ENCODE data around the gene RICTOR.

Gene RICTOR

DNA sequence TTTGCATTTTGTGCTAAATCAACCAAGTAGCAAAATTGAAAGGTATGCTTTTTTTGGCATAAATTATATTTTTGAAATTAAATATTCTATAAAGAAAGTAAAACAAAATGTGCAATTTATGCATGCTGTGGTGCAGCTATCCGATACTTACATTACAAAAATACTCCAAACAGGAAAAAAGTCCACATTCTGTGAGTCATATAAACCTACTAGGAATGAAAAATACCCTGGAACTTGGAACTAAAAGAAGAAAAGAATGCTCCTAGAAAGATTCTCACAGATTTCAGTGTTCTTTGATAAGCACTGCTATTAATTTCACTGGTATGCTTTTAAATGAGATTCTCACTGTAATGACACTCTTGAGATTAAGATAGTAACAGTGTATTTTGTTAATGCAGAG lies 135.8 kb downstream of the RICTOR start:
- H3K4me3 ChIP-seq (ENCODE audit: low read length) = no peak overlapping the region
- H3K79me1 ChIP-seq (ENCODE audit: low read length) = no peaks in the 10 kb centered on the region
- no peak overlapping the region for H2AK5ac ChIP-seq (ENCODE audit: low read length)
- H3K36me3 ChIP-seq (ENCODE audit: control insufficient read depth, insufficient read depth, low read length) = no peaks in the 10 kb centered on the region
- no peak overlapping the region for H2BK5ac ChIP-seq (ENCODE audit: low read length)
- H4K5ac ChIP-seq (ENCODE audit: low read length) = no peak overlapping the region
- H3K27ac ChIP-seq (ENCODE audit: low read depth, low read length) = no peak overlapping the region
- no peak overlapping the region for H3K18ac ChIP-seq (ENCODE audit: low read length)
- H3K4me2 ChIP-seq (ENCODE audit: low read length) = no peak overlapping the region
- H3K79me2 ChIP-seq (ENCODE audit: control insufficient read depth, insufficient read depth, low read length) = no peaks in the 10 kb centered on the region
- no peak overlapping the region for H3K23ac ChIP-seq (ENCODE audit: low read length)
- no peak overlapping the region for H4K8ac ChIP-seq (ENCODE audit: low read depth, low read length)
- H3K4me1 ChIP-seq (ENCODE audit: control insufficient read depth, low read depth, low read length) = no peaks in the 10 kb centered on the region
- H3K4ac ChIP-seq (ENCODE audit: low read depth, low read length) = no peak overlapping the region
- DNase-seq = peak; percentile 4
- no peak overlapping the region for H2BK120ac ChIP-seq (ENCODE audit: low read depth, low read length)
- no peak overlapping the region for H3K9ac ChIP-seq (ENCODE audit: low read length)
- H3K27me3 ChIP-seq (ENCODE audit: insufficient read depth, low read length, poor library complexity) = no peaks in the 10 kb centered on the region
- WGBS (ENCODE audit: extremely low coverage, insufficient coverage, low lambda C conversion rate) = no CpG with 5 or more reads among the region's 1 CpG
- no peak overlapping the region for H3K56ac ChIP-seq (ENCODE audit: low read length)
- H2BK15ac ChIP-seq (replicated peaks; ENCODE audit: low read depth) = no peak overlapping the region

DNA sequence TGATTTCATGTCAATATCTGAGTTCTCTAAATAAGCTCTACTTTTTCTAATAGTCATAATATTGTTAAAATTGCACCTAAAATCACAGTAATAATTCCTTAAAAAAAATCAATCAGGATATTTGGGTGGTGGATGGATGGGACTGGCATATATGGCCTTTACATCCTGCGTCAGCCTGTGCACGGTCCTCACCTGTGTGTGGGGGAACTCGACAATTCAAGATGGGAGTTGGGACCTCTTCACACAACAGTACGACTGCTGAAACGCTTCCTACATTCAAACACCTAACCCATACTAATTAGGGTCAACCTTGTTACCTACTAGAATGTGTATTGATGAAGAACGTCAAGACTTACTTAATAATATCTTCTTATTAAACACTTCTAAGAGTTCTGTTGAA lies 137.9 kb downstream of the RICTOR start:
- H2BK15ac ChIP-seq (replicated peaks; ENCODE audit: low read depth) = no peak overlapping the region
- H4K5ac ChIP-seq (ENCODE audit: low read length) = no peak overlapping the region
- no peak overlapping the region for H2AK5ac ChIP-seq (ENCODE audit: low read length)
- H3K23ac ChIP-seq (ENCODE audit: low read length) = no peak overlapping the region
- no peak overlapping the region for H2BK120ac ChIP-seq (ENCODE audit: low read depth, low read length)
- H3K27me3 ChIP-seq (ENCODE audit: insufficient read depth, low read length, poor library complexity) = no peaks in the 10 kb centered on the region
- H3K36me3 ChIP-seq (ENCODE audit: control insufficient read depth, insufficient read depth, low read length) = no peaks in the 10 kb centered on the region
- no peak overlapping the region for H3K4ac ChIP-seq (ENCODE audit: low read depth, low read length)
- no peak overlapping the region for H4K8ac ChIP-seq (ENCODE audit: low read depth, low read length)
- no peak overlapping the region for H3K4me2 ChIP-seq (ENCODE audit: low read length)
- H3K9ac ChIP-seq (ENCODE audit: low read length) = no peak overlapping the region
- H3K4me1 ChIP-seq (ENCODE audit: control insufficient read depth, low read depth, low read length) = no peaks in the 10 kb centered on the region
- H3K56ac ChIP-seq (ENCODE audit: low read length) = no peak overlapping the region
- H3K79me2 ChIP-seq (ENCODE audit: control insufficient read depth, insufficient read depth, low read length) = no peaks in the 10 kb centered on the region
- no peak for DNase-seq
- no peak overlapping the region for H3K4me3 ChIP-seq (ENCODE audit: low read length)
- no CpG with 5 or more reads among the region's 6 CpGs for WGBS (ENCODE audit: extremely low coverage, insufficient coverage, low lambda C conversion rate)
- H3K18ac ChIP-seq (ENCODE audit: low read length) = no peak overlapping the region
- no peak overlapping the region for H3K27ac ChIP-seq (ENCODE audit: low read depth, low read length)
- no peaks in the 10 kb centered on the region for H3K79me1 ChIP-seq (ENCODE audit: low read length)
- H2BK5ac ChIP-seq (ENCODE audit: low read length) = no peak overlapping the region

DNA sequence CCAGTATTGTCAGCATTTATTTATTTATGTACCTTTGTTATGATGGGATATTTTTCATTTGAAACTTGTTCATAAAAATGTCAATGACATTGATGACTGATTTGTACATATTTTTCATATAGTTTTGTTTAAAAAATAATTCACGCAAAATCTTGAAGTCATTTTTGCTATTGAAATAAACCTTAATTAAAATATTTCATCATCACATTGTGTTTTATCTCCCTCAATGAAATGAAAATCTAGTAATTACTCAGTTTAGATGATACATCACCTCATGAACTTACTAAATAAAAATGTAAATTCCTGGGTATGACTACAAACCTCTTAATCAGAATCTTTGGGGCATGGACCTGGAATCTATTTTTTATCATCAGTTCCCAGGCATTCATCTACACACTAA lies 138.8 kb downstream of the RICTOR start:
- Histone ChIP-seq H2BK120ac (ENCODE audit: low read depth, low read length) (no peak overlapping the region), H3K79me2 (ENCODE audit: control insufficient read depth, insufficient read depth, low read length) (no peaks in the 10 kb centered on the region), H3K4me3 (ENCODE audit: low read length) (no peak overlapping the region), H2AK5ac (ENCODE audit: low read length) (no peak overlapping the region), H3K36me3 (ENCODE audit: control insufficient read depth, insufficient read depth, low read length) (no peaks in the 10 kb centered on the region), H3K9ac (ENCODE audit: low read length) (no peak overlapping the region), H3K23ac (ENCODE audit: low read length) (no peak overlapping the region), H4K5ac (ENCODE audit: low read length) (no peak overlapping the region), H3K56ac (ENCODE audit: low read length) (no peak overlapping the region), H2BK15ac (replicated peaks; ENCODE audit: low read depth) (no peak overlapping the region), H3K4me1 (ENCODE audit: control insufficient read depth, low read depth, low read length) (no peaks in the 10 kb centered on the region), H3K18ac (ENCODE audit: low read length) (no peak overlapping the region), H3K4ac (ENCODE audit: low read depth, low read length) (no peak overlapping the region), H3K27ac (ENCODE audit: low read depth, low read length) (no peak overlapping the region), H4K8ac (ENCODE audit: low read depth, low read length) (no peak overlapping the region), H2BK5ac (ENCODE audit: low read length) (no peak overlapping the region), H3K27me3 (ENCODE audit: insufficient read depth, low read length, poor library complexity) (no peaks in the 10 kb centered on the region), H3K4me2 (ENCODE audit: low read length) (no peak overlapping the region), H3K79me1 (ENCODE audit: low read length) (no peaks in the 10 kb centered on the region)
- no peak for DNase-seq
- WGBS (ENCODE audit: extremely low coverage, insufficient coverage, low lambda C conversion rate) = 89% methylated on average over 1 of the region's 1 CpG

DNA sequence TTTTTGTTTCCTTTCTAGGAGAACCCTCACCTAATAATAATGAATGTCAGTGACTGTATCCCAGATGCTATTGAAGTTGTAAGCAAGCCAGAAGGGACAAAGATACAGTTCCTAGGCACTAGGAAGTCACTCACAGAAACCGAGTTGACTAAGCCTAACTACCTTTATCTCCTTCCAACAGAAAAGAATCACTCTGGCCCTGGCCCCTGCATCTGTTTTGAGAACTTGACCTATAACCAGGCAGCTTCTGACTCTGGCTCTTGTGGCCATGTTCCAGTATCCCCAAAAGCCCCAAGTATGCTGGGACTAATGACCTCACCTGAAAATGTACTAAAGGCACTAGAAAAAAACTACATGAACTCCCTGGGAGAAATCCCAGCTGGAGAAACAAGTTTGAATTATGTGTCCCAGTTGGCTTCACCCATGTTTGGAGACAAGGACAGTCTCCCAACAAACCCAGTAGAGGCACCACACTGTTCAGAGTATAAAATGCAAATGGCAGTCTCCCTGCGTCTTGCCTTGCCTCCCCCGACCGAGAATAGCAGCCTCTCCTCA lies 141.3 kb downstream of the RICTOR start:
- H3K36me3 ChIP-seq (ENCODE audit: control insufficient read depth, insufficient read depth, low read length) = no peaks in the 10 kb centered on the region
- H3K23ac ChIP-seq (ENCODE audit: low read length) = no peak overlapping the region
- no peak for DNase-seq
- no CpG with 5 or more reads among the region's 4 CpGs for WGBS (ENCODE audit: extremely low coverage, insufficient coverage, low lambda C conversion rate)
- H4K8ac ChIP-seq (ENCODE audit: low read depth, low read length) = no peak overlapping the region
- H3K18ac ChIP-seq (ENCODE audit: low read length) = no peak overlapping the region
- H3K4me3 ChIP-seq (ENCODE audit: low read length) = no peak overlapping the region
- H4K5ac ChIP-seq (ENCODE audit: low read length) = no peak overlapping the region
- H3K4me2 ChIP-seq (ENCODE audit: low read length) = no peak overlapping the region
- no peaks in the 10 kb centered on the region for H3K79me1 ChIP-seq (ENCODE audit: low read length)
- no peak overlapping the region for H2BK5ac ChIP-seq (ENCODE audit: low read length)
- H2AK5ac ChIP-seq (ENCODE audit: low read length) = no peak overlapping the region
- H3K4me1 ChIP-seq (ENCODE audit: control insufficient read depth, low read depth, low read length) = no peaks in the 10 kb centered on the region
- no peak overlapping the region for H2BK120ac ChIP-seq (ENCODE audit: low read depth, low read length)
- H3K56ac ChIP-seq (ENCODE audit: low read length) = no peak overlapping the region
- H3K27me3 ChIP-seq (ENCODE audit: insufficient read depth, low read length, poor library complexity) = no peaks in the 10 kb centered on the region
- no peaks in the 10 kb centered on the region for H3K79me2 ChIP-seq (ENCODE audit: control insufficient read depth, insufficient read depth, low read length)
- no peak overlapping the region for H3K27ac ChIP-seq (ENCODE audit: low read depth, low read length)
- no peak overlapping the region for H3K9ac ChIP-seq (ENCODE audit: low read length)
- H2BK15ac ChIP-seq (replicated peaks; ENCODE audit: low read depth) = no peak overlapping the region
- no peak overlapping the region for H3K4ac ChIP-seq (ENCODE audit: low read depth, low read length)

DNA sequence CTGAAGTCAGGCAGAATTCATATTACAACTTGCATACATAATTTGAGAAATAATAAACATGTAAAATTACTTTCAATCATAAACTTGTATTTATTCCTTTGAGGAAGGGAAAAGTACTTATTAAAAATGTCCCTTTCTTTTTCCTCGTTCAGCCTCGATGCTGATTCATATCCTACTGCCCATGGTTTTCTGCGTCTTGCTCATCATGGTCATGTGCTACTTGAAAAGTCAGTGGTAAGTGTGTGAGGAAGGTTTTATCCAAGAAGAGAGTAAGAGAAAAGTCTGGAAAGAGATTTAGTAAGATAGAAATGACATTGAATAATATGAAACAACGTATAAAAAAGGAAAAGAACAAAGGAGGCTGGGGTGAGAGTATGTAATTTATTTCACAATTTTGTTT lies 142.5 kb downstream of the RICTOR start:
- Histone ChIP-seq H3K4me3 (ENCODE audit: low read length) (no peak overlapping the region), H3K18ac (ENCODE audit: low read length) (no peak overlapping the region), H2AK5ac (ENCODE audit: low read length) (no peak overlapping the region), H2BK15ac (replicated peaks; ENCODE audit: low read depth) (no peak overlapping the region), H3K79me1 (ENCODE audit: low read length) (no peaks in the 10 kb centered on the region), H2BK5ac (ENCODE audit: low read length) (no peak overlapping the region), H2BK120ac (ENCODE audit: low read depth, low read length) (no peak overlapping the region), H4K8ac (ENCODE audit: low read depth, low read length) (no peak overlapping the region), H3K4ac (ENCODE audit: low read depth, low read length) (no peak overlapping the region), H4K5ac (ENCODE audit: low read length) (no peak overlapping the region), H3K9ac (ENCODE audit: low read length) (no peak overlapping the region), H3K4me2 (ENCODE audit: low read length) (no peak overlapping the region), H3K79me2 (ENCODE audit: control insufficient read depth, insufficient read depth, low read length) (no peaks in the 10 kb centered on the region), H3K27ac (ENCODE audit: low read depth, low read length) (no peak overlapping the region), H3K23ac (ENCODE audit: low read length) (no peak overlapping the region), H3K56ac (ENCODE audit: low read length) (no peak overlapping the region), H3K27me3 (ENCODE audit: insufficient read depth, low read length, poor library complexity) (no peaks in the 10 kb centered on the region), H3K4me1 (ENCODE audit: control insufficient read depth, low read depth, low read length) (no peaks in the 10 kb centered on the region), H3K36me3 (ENCODE audit: control insufficient read depth, insufficient read depth, low read length) (no peaks in the 10 kb centered on the region)
- no peak for DNase-seq
- WGBS (ENCODE audit: extremely low coverage, insufficient coverage, low lambda C conversion rate) = no CpG with 5 or more reads among the region's 4 CpGs

DNA sequence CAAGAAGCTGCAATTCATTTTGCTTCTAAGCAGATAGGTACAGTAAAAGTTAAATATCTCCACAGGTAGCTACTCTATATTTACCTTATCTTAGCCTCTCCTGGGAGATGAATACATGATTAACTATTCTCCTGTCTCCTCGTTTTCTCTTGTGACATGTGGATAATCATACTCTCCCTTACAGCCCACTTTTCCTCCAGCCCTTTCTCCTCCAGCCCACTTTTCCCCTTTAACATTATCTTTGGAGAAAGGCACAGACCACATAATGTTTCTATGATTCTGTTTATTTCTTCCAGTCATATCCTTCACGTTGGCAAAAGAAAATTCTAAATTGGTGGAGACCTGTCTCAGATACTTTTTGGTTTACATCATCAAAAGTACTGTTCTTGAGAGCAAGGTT lies 144.4 kb downstream of the RICTOR start:
- no peak overlapping the region for H3K56ac ChIP-seq (ENCODE audit: low read length)
- H2AK5ac ChIP-seq (ENCODE audit: low read length) = no peak overlapping the region
- DNase-seq = no peak
- H4K5ac ChIP-seq (ENCODE audit: low read length) = no peak overlapping the region
- no peaks in the 10 kb centered on the region for H3K4me1 ChIP-seq (ENCODE audit: control insufficient read depth, low read depth, low read length)
- no peaks in the 10 kb centered on the region for H3K79me2 ChIP-seq (ENCODE audit: control insufficient read depth, insufficient read depth, low read length)
- H2BK120ac ChIP-seq (ENCODE audit: low read depth, low read length) = no peak overlapping the region
- H3K27ac ChIP-seq (ENCODE audit: low read depth, low read length) = no peak overlapping the region
- H3K4me2 ChIP-seq (ENCODE audit: low read length) = no peak overlapping the region
- H3K36me3 ChIP-seq (ENCODE audit: control insufficient read depth, insufficient read depth, low read length) = no peaks in the 10 kb centered on the region
- H4K8ac ChIP-seq (ENCODE audit: low read depth, low read length) = no peak overlapping the region
- no peak overlapping the region for H2BK15ac ChIP-seq (replicated peaks; ENCODE audit: low read depth)
- H3K79me1 ChIP-seq (ENCODE audit: low read length) = no peaks in the 10 kb centered on the region
- H3K4me3 ChIP-seq (ENCODE audit: low read length) = no peak overlapping the region
- H3K27me3 ChIP-seq (ENCODE audit: insufficient read depth, low read length, poor library complexity) = no peaks in the 10 kb centered on the region
- WGBS (ENCODE audit: extremely low coverage, insufficient coverage, low lambda C conversion rate) = no CpG with 5 or more reads among the region's 2 CpGs
- H3K23ac ChIP-seq (ENCODE audit: low read length) = no peak overlapping the region
- H3K18ac ChIP-seq (ENCODE audit: low read length) = no peak overlapping the region
- no peak overlapping the region for H3K9ac ChIP-seq (ENCODE audit: low read length)
- no peak overlapping the region for H2BK5ac ChIP-seq (ENCODE audit: low read length)
- no peak overlapping the region for H3K4ac ChIP-seq (ENCODE audit: low read depth, low read length)

All from mesendoderm (in vitro differentiated cells).